Activated naive CD4-positive, alpha-beta T cell treated with anti-CD3 and anti-CD28 coated beads for 36 hours (primary cell): Measurements from ENCODE around the gene FRMD5. TPM values are rescaled to one million over a fixed set of nuclear protein-coding genes. Genes with fewer than 3 reads are reported as not detected.

Experiments used
- CTCF ChIA-PET: fragments of 350-600 bp; sonication (Branson Sonifier 250); formaldehyde crosslinking; loops from one replicate; lab custom pipeline; 2021; ENCODE audit warnings: antibody characterized with exemption; lab: Charles Lee
- DNase-seq: peaks from one replicate; pipeline ENCODE4 v3.0.0-alpha.2; 2020
- H3K27ac Mint-ChIP-seq: one replicate; pipeline ENCODE4 v1.8.0; 2021; ENCODE audit warnings: mild to moderate bottlenecking, mixed read lengths
- H3K27me3 Mint-ChIP-seq: one replicate; pipeline ENCODE4 v1.8.0; 2021; ENCODE audit warnings: low read depth, mixed read lengths
- H3K36me3 Mint-ChIP-seq: one replicate; pipeline ENCODE4 v1.8.0; 2021; ENCODE audit warnings: low read depth, mixed read lengths
- H3K4me1 Mint-ChIP-seq: one replicate; pipeline ENCODE4 v1.8.0; 2021; ENCODE audit warnings: low read depth, mixed read lengths
- H3K4me3 Mint-ChIP-seq: one replicate; pipeline ENCODE4 v1.8.0; 2021; ENCODE audit warnings: mild to moderate bottlenecking, moderate library complexity, mixed read lengths
- H3K9me3 Mint-ChIP-seq: one replicate; pipeline ENCODE4 v1.8.0; 2021; ENCODE audit warnings: mixed read lengths
- intact Hi-C: fragments of 100-400 bp; cut with micrococcal nuclease; formaldehyde crosslinking; loops from one replicate; pipeline ENCODE4 v1.15.1; 2023
- total RNA-seq, 2 experiments: library from RNA; stranded (reverse); gene quantifications; one replicate each; pipeline ENCODE4 v1.2.3, GENCODE V29; 2021

The FRMD5 gene
- total RNA-seq, 2 experiments from 2014 or later, result 0.37 to 0.50 TPM

- no peak overlapping the region for H3K4me3 Mint-ChIP-seq
- intact Hi-C loops, result no loop called here
- peaks cover 15% of the 10 kb centered on the region for H3K27me3 Mint-ChIP-seq
- CTCF ChIA-PET, result no interaction called here
- no peak for DNase-seq
- H3K9me3 Mint-ChIP-seq, result peaks cover 3% of the 10 kb centered on the region
- H3K27ac Mint-ChIP-seq, result no peak overlapping the region
- H3K4me1 Mint-ChIP-seq, result peaks cover 10% of the 10 kb centered on the region
- peaks cover 2% of the 10 kb centered on the region for H3K36me3 Mint-ChIP-seq
These were observed 213.5 kb downstream of the FRMD5 start for GRCh38 chr15:43981576-43981975.

GRCh38 chr15:43977072-43977884 is 217.8 kb downstream of the FRMD5 start:
- DNase-seq, result peak; percentile 85
- CTCF ChIA-PET, result no interaction called here
- Mint-ChIP-seq H3K9me3 (peaks cover 3% of the 10 kb centered on the region), H3K4me3 (no peak overlapping the region), H3K27ac (no peak overlapping the region), H3K27me3 (peaks cover 9% of the 10 kb centered on the region), H3K4me1 (peaks cover 18% of the 10 kb centered on the region), H3K36me3 (peaks cover 2% of the 10 kb centered on the region)
- intact Hi-C loops, result no loop called here

DNA sequence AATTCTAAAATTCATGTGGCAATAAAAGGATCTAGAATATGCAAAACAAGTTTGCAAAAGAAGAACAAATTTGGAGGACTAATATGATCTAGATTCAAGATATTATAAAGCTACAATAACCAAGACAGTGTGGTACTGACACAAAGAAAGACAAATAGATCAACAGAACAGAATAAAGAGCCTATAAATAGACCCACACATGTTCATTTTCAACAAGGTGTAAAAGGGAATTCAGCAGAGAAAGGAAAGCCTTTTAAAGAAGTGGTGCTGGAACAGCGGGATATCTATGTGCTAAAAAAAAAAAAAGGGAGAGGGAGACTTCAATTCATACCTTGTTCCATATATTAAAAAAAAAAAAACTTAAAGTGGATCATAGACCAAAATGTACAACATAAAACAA is 219.3 kb downstream of the FRMD5 start:
- H3K36me3 Mint-ChIP-seq, result peaks cover 2% of the 10 kb centered on the region
- H3K4me1 Mint-ChIP-seq, result peaks cover 18% of the 10 kb centered on the region
- H3K4me3 Mint-ChIP-seq, result no peak overlapping the region
- H3K27ac Mint-ChIP-seq, result no peak overlapping the region
- DNase-seq, result no peak
- peaks cover 4% of the 10 kb centered on the region for H3K27me3 Mint-ChIP-seq
- intact Hi-C loops, result no loop called here
- CTCF ChIA-PET, result no interaction called here
- peaks cover 3% of the 10 kb centered on the region for H3K9me3 Mint-ChIP-seq

GRCh38 chr15:43975326-43975725 is 219.7 kb downstream of the FRMD5 start:
- intact Hi-C loops, result no loop called here
- no peak overlapping the region for H3K27ac Mint-ChIP-seq
- H3K4me1 Mint-ChIP-seq, result peaks cover 18% of the 10 kb centered on the region
- CTCF ChIA-PET, result no interaction called here
- peaks cover 3% of the 10 kb centered on the region for H3K9me3 Mint-ChIP-seq
- DNase-seq, result no peak
- H3K36me3 Mint-ChIP-seq, result peaks cover 2% of the 10 kb centered on the region
- H3K27me3 Mint-ChIP-seq, result peaks cover 4% of the 10 kb centered on the region
- H3K4me3 Mint-ChIP-seq, result no peak overlapping the region

DNA sequence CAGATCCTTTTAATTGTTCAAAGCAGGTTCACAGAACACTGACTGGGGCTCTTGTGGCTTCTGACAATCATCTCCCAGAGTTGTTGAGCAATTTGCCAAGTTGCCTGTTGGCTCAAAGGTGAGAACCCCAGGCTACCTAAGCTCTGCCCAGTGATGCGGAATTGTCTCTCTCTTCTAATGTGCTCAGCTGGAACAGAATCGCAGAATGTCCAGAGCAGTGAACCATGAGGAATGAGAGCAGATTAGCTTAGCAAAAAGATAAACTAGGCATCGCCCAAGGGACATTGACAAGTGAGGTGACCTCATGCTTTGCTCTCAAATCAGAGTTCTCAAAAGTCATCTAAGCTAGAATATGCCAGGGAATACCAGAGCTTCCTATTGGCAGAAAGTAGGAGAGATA is 220.2 kb downstream of the FRMD5 start:
- Mint-ChIP-seq H3K9me3 (peaks cover 3% of the 10 kb centered on the region), H3K27me3 (peaks cover 4% of the 10 kb centered on the region), H3K4me1 (peaks cover 18% of the 10 kb centered on the region), H3K36me3 (peaks cover 2% of the 10 kb centered on the region), H3K4me3 (no peak overlapping the region), H3K27ac (no peak overlapping the region)
- CTCF ChIA-PET, result interaction anchor here (0.8 kb wide), 1 partner anchor 26 kb away, joined by 3 read pairs; no protein-coding TSS in a partner anchor
- no peak for DNase-seq
- intact Hi-C loops, result no loop called here

DNA sequence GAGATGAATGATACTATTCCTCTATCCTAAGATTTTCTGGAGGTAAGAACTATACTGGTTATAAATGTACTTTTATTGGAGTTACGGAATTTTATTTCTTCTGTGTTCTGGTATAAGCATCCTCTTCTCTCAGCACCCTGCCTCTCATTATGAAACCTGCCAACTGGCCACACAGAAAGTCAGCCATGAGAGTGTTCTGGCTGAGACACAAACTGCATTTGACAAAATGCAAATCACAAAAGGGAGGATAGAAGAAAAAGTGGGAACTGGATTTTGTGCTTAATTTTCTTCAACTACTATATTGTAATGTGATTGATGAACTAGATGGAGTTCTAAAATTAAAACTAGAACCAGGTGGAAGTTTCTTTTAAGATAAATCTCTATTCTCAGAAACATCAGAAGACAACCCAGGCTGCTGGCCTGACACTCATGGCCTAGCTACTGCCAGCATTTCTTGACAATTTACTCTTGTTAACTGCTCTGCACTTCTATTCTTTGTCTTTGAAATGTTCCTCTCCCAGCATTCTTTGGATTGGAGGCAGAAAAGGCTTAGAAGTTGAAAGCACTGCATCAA is 225.2 kb downstream of the FRMD5 start:
- no peak overlapping the region for H3K4me3 Mint-ChIP-seq
- H3K9me3 Mint-ChIP-seq, result no peaks in the 10 kb centered on the region
- H3K36me3 Mint-ChIP-seq, result no peaks in the 10 kb centered on the region
- no peak overlapping the region for H3K27ac Mint-ChIP-seq
- peaks cover 2% of the 10 kb centered on the region for H3K4me1 Mint-ChIP-seq
- intact Hi-C loops, result no loop called here
- H3K27me3 Mint-ChIP-seq, result peaks cover 3% of the 10 kb centered on the region
- CTCF ChIA-PET, result no interaction called here
- no peak for DNase-seq

DNA sequence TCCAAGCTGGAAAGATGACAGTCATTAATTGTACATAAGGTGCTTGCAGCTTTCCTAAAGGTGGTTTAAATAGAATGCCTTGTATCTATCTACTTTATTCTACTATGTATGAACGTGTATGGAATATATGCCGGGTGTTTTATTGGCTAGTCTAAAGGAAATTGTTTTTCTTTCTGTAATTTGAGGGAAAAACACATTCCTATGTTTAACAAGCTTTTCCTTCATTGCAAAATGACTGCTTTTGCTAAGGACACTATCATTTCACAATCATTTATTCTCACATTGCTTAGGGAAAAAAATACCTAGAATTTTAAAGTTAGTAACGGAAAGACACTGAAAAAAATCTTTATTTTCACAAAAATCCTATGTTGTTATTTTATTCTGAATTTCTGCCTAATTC is 226.5 kb downstream of the FRMD5 start:
- no peak overlapping the region for H3K4me3 Mint-ChIP-seq
- intact Hi-C loops, result no loop called here
- no peaks in the 10 kb centered on the region for H3K36me3 Mint-ChIP-seq
- H3K9me3 Mint-ChIP-seq, result no peaks in the 10 kb centered on the region
- no peaks in the 10 kb centered on the region for H3K4me1 Mint-ChIP-seq
- CTCF ChIA-PET, result no interaction called here
- H3K27me3 Mint-ChIP-seq, result peaks cover 3% of the 10 kb centered on the region
- no peak for DNase-seq
- H3K27ac Mint-ChIP-seq, result no peak overlapping the region

GRCh38 chr15:43966646-43967045 is 228.4 kb downstream of the FRMD5 start:
- H3K36me3 Mint-ChIP-seq, result no peaks in the 10 kb centered on the region
- H3K4me1 Mint-ChIP-seq, result no peaks in the 10 kb centered on the region
- intact Hi-C loops, result no loop called here
- CTCF ChIA-PET, result no interaction called here
- DNase-seq, result no peak
- H3K27ac Mint-ChIP-seq, result no peak overlapping the region
- no peaks in the 10 kb centered on the region for H3K9me3 Mint-ChIP-seq
- H3K27me3 Mint-ChIP-seq, result peaks cover 3% of the 10 kb centered on the region
- no peak overlapping the region for H3K4me3 Mint-ChIP-seq

GRCh38 chr15:43958861-43959330 is 236.2 kb downstream of the FRMD5 start:
- intact Hi-C loops, result no loop called here
- no peak overlapping the region for H3K4me3 Mint-ChIP-seq
- no peak for DNase-seq
- H3K27ac Mint-ChIP-seq, result no peak overlapping the region
- H3K27me3 Mint-ChIP-seq, result peaks cover 15% of the 10 kb centered on the region
- CTCF ChIA-PET, result interaction anchor here (0.6 kb wide), 1 partner anchor 261 kb away, joined by 3 read pairs; no protein-coding TSS in a partner anchor
- no peaks in the 10 kb centered on the region for H3K36me3 Mint-ChIP-seq
- no peaks in the 10 kb centered on the region for H3K9me3 Mint-ChIP-seq
- peaks cover 6% of the 10 kb centered on the region for H3K4me1 Mint-ChIP-seq

DNA sequence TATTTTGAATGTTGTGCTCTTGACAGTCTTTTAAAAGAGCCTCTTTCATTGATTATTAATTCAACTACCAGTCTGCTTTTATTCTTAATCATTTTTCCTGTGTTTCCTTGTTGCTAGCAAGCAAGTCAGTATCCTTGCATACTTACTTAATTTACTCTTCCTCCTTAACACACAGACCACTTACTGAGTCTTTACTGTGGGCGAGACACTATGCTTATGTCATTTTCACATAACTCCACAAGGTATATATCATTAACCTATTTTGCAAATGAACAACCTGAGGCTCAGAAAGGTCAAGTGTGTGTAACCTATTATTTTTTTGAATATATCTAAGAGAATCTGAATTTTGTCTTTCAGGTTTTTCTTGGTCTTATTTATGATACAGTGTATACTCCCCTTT is 237.3 kb downstream of the FRMD5 start:
- H3K27me3 Mint-ChIP-seq, result peaks cover 15% of the 10 kb centered on the region
- no peak overlapping the region for H3K4me3 Mint-ChIP-seq
- no peaks in the 10 kb centered on the region for H3K9me3 Mint-ChIP-seq
- CTCF ChIA-PET, result no interaction called here
- no peak for DNase-seq
- H3K27ac Mint-ChIP-seq, result no peak overlapping the region
- intact Hi-C loops, result no loop called here
- peaks cover 6% of the 10 kb centered on the region for H3K4me1 Mint-ChIP-seq
- H3K36me3 Mint-ChIP-seq, result no peaks in the 10 kb centered on the region

GRCh38 chr15:43955140-43955539 is 239.9 kb downstream of the FRMD5 start:
- no peak for DNase-seq
- H3K27me3 Mint-ChIP-seq, result peaks cover 14% of the 10 kb centered on the region
- CTCF ChIA-PET, result no interaction called here

GRCh38 chr15:43954181-43954621 is 240.9 kb downstream of the FRMD5 start:
- H3K4me1 Mint-ChIP-seq, result peaks cover 8% of the 10 kb centered on the region

More at GRCh38 chr15:43955140-43955539, 239.9 kb downstream of the FRMD5 start:
- no peaks in the 10 kb centered on the region for H3K9me3 Mint-ChIP-seq
- H3K4me1 Mint-ChIP-seq, result peaks cover 6% of the 10 kb centered on the region
- no peak overlapping the region for H3K27ac Mint-ChIP-seq
- intact Hi-C loops, result no loop called here
- H3K36me3 Mint-ChIP-seq, result no peaks in the 10 kb centered on the region
- no peak overlapping the region for H3K4me3 Mint-ChIP-seq

GRCh38 chr15:43953402-43953801 is 241.7 kb downstream of the FRMD5 start:
- DNase-seq, result no peak
- no peak overlapping the region for H3K4me3 Mint-ChIP-seq
- H3K36me3 Mint-ChIP-seq, result no peaks in the 10 kb centered on the region
- peaks cover 16% of the 10 kb centered on the region for H3K4me1 Mint-ChIP-seq
- no peaks in the 10 kb centered on the region for H3K9me3 Mint-ChIP-seq
- intact Hi-C loops, result no loop called here
- peaks cover 3% of the 10 kb centered on the region for H3K27me3 Mint-ChIP-seq
- CTCF ChIA-PET, result no interaction called here
- no peak overlapping the region for H3K27ac Mint-ChIP-seq

More at GRCh38 chr15:43954181-43954621, 240.9 kb downstream of the FRMD5 start:
- Mint-ChIP-seq H3K27ac (no peak overlapping the region), H3K36me3 (no peaks in the 10 kb centered on the region), H3K27me3 (peaks cover 9% of the 10 kb centered on the region), H3K4me3 (no peak overlapping the region), H3K9me3 (no peaks in the 10 kb centered on the region)
- DNase-seq, result peak; percentile 13
- CTCF ChIA-PET, result no interaction called here
- intact Hi-C loops, result no loop called here
